GM19023 (cell line): ENCODE data around the gene COMMD6.

Source experiments
- ATAC-seq: cut with Tn5 transposase; IDR thresholded peaks from one replicate; pipeline ENCODE4 v1.9.1; 2021; ENCODE audit warnings: mild to moderate bottlenecking, moderate library complexity; ENCODE audit not compliant: unreplicated experiment

The COMMD6 gene

DNA sequence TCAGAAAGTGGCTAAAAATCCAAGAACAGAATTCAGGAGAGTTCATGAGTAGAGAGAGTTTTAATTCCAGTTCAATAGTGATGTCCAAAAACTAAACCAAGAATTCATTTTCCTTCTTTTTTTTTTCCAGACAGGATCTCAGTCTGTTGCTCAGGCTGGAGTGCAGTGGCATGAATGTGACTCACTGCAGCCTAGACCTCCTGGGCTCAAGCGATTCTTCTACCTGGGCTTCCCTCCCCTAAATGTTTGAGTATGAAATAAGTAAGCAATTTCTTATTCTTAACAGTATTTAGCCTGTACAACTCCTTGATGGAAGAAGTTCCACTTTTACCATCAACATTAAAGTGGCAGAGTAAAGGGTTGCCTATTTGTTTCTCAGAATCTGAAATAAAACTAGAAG lies 3.8 kb downstream of the COMMD6 start:
- ATAC-seq, result no peak

DNA sequence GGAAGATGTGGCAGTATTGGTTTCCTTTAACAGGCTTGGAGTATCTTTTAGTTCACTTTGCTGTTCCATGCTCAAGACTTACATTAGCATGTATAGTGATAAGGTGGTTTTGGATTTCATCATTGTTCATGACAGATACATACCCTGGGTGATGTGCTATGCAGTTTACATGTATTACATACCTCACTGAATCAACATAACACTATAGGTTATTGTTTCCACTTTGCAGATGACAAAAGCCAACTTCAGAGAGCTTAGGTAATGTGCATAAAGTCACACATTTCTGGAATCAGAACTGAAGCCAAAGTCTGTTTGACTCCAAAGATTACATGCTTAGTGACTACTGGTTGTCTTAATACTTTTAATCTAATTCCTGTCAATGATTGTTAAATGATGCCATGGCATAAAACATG lies 7.1 kb downstream of the COMMD6 start:
- no peak for ATAC-seq

DNA sequence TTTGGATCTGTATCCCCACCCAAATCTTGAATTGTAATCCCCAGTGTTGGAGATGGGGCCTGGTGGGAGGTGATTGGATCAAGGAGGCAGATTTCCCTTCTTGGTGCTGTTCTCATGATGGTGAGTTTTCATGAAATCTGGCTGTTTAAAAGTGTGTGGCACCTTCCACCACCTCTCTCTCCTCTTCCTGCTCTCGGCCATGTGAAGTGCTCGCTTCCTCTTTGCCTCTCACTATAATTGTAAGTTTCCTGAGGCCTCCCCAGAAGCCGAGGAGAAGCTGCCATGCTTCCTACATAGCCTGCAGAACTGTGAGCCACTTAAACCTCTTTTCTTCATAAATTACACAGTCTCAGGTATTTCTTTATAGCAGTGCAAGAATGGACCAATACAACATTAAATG lies 15.7 kb downstream of the COMMD6 start:
- no peak for ATAC-seq

DNA sequence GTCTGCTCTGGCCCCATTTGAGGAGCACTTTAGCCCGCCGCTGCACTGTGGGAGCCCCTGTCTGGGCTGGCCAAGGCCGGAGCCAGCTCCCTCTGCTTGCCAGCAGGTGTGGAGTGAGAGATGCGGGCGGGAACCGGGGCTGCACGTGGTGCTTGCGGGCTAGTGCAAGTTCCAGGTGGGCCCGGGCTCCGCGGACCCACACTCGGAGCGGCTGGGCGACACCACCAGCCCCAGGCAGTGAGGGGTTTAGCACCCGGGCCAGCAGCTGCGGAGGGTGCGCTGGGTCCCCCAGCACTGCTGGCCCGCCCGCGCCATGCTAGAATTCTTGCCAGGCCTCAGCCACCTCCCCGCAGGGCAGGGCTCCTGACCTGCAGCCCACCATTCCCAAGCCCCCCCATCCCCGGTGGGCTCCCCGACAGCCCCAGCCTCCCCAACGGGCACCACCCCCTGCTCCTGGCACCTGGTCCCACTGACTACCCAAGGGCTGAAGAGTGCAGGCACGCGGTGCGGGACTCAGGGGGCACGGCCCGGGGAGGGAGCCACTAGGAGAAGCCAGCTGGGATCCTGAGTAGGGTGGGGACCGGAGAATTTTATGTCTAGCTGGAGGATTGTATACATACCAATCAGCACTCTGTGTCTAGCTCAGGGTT lies 19.1 kb downstream of the COMMD6 start:
- ATAC-seq, result no peak

DNA sequence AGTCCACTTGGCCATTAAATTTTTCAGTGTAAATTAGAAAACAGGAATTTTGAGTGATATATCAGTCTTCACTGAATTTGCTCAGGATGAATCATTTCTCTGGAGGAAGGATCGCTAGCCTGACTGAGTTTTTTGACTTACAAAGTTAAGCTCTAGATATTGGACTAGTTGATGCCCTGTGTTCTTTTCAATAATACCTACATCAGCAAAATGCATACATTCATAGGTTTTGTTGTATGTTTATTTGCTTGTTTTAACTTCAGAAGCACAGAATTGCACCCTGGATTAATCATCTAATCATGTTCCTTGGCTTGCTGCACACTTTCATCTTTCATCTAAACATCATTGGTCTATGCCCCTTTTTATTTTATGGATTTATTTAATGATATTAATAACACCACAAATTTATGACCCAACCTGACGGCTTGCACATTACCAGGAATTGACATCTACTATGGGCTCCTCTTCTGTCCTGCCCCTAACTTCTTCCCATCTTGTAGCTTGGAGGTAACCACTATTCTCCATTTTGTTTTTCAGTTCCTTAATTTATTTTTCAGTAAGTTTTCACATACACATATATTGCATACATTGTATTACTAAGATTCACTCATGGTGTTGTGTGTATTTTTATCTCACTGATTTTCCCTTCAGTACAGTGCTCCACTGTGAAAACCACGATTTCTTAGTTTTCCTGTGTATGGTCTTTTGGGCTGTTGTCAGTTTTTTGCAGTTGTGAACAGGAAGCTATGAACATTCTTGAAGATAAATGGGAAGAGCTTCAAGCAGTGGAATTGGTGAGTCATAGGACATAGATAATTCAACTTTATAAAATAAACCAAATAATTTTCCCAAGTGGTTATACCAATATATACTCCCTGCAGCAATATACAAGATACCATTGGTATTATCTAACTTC lies 23.3 kb downstream of the COMMD6 start:
- no peak for ATAC-seq

DNA sequence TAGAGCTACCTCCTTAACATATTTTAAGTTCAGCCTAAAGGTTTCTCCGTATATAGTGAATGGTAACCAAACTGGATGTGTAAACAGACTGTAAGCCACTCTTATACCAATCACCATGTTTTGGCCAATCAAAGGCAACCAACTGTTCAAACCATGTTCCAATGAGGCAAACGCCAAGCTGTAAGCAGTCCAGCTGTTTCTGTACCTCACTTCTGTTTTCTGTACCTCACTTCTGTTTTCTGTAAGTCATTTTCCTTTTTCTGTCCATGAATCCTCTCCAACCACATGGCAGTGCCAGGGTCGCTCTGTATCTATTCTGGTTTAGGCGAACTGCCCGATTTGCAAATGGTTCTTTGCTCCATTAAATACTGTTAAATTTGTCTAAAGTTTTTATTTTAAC lies 24.4 kb downstream of the COMMD6 start:
- no peak for ATAC-seq

DNA sequence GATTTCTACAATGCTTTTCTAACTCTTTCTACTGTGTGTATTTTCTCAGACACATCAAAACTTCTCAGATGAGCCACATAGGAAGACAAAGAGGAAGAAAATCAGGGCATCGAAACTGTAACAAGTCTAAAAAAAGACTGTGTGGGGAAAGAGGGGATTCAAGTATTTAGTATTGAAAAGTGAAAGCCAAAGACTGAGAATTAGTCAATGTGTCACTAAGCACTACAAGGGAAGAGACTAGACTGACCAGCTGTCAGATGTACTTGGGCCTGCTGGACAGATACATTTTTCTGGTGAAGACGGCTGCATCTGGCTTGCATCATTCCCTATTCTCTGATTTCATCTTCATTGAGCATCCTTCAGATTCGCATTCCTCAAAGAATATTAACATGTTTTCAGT lies 25.4 kb downstream of the COMMD6 start:
- peak; percentile 86 for ATAC-seq

DNA sequence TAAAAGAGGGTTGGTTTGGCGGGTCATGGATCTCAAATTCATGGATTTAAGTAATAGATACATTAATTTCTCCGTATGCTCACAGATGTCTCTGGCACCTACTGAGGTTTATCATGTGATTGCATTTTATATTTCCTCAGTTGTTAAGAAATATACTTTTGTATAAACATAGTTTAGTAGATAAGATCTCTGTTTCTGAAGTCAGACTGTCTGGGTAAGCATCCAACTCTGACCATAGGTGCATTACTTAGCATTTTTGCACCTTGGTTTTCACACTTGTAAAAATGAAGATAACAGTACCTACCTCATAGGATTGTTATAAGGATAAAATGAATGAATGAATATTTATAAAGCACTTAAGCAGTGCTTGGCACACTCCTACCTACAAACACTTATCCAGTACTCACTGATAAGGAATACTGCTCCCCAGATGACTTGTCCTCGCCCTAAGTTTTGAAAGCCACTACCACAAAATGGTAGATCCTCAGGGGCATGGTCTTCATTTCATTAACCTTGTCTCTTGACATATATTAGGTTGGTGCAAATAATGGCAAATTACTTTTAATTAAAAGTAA lies 26.5 kb downstream of the COMMD6 start:
- ATAC-seq, result no peak

DNA sequence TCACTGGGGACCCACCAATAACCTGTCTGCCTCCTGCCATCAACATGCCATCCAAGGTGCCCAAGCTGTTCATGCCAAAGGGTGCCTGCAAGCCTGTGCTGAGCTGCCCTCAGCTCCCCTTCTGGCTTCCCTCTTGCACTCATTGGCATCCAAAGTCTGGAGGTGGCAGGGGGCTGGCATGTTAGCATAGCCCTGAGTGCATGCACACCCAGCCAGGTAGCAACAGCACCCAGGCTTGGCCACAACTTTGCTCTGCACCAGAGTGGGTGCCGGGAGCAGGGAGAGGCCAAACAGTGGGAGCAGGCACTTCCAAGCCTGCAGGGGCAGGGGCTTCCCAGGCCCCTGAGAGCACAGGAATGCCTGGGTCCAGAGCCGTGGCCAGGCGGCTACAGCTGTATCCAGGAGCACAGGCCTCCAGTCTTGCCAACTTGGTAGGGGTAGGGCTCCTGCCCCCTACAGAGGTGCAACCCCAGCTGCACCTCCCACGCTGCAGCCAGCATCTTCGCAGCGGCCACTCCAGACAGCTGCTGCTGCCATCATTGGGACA lies 29.6 kb downstream of the COMMD6 start:
- no peak for ATAC-seq

DNA sequence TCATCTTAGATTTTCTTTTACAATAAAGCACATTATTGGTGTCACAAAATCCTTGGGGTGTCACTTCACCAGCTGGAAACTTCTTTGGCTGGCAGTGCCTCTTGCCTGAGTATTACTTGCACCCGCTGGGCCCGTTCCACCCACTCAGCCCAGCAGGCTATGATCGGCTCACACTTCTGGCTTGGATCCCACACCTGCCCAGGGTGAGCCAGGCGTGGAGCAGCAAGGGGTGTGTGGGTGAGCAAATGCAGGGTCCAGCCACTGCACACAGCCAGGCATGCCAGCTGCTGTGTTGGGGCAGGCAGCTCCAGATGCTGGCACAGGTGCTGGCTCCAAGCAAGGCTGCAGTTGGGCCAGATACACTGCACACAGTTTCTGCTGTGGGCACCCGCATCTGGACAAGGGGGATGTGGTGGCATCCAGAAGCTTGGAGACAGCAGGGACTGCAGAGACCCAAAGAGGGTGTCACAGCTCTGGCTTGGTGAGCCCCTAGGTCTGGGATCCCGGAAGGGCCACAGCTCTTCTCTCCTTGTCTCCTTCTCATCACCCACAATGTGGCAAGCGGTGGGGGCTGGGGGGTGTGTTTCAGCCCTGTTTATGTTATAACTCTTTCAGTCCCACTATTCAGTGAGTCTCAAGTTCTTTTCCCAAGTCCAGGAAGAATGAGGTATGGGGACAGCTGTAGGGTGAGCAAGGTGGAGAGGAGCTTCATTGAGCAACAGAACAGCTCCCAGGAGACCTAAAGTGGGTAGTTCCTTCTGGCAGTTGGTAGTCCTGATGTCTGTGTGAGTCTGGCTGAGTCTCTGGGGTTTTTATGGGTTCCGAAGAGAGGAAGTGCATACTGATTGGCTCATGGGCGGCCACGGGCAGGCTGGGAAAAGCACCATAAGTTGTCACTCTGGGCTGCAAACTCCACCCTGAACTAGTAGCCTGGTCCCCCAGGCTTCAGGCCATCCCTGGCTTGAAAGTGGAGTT lies 30.3 kb downstream of the COMMD6 start:
- no peak for ATAC-seq

DNA sequence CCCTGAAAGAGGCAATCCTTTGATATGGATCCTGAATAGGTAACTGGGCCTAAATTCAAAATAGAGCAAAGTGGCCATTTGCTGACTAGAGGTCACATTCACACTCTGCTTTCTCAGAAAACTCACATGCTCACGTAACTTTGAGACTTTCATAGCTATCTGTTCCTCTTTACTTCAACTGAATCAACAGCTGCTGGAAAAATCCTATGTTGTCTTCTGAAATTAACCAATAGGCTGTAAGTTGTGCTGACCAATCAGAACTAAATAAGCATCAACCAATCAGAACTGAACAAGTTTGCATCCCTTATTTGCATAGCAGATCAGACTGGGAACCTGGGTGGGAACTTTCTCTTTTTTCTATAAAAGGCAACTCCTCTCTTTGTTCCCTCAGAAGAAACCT lies 31.6 kb downstream of the COMMD6 start:
- ATAC-seq, result no peak

DNA sequence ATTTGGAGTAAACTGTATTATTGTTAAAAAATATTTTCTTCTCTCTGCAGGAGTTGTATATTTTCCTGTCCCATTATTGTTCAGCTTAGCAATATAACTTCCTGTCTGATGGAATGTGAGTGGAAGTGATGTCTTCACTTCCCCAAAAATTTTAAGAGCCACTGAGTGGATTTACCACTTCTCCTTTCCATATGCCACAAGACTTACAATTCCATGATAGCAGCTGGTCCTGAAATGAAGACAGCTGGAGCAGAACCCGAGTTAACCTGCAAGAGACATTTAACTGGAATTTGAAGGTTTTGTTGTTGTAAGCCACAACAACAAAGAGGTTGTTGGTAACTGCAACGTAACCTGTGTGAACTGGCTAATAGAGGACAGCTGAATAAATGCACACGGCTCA lies 32.3 kb downstream of the COMMD6 start:
- no peak for ATAC-seq

DNA sequence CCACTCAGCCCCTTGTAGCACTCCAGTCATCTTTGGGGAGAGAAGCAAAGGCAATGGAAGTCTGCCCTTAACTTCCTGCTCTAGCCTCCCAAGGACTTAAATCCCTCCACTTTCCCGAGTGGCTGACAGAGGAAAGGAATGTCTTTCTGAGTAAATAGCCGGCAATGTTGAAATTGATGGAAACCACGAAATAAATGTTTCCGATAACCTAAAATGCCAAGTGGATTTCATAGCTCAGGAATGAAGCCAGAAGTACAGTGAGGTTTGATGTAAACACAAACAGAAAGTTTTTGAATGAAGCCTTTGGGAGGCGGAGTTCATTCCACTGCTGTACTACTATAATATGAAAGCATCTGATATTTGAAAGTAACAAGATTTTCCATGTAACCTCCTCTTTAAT lies 41.7 kb downstream of the COMMD6 start:
- ATAC-seq, result no peak

DNA sequence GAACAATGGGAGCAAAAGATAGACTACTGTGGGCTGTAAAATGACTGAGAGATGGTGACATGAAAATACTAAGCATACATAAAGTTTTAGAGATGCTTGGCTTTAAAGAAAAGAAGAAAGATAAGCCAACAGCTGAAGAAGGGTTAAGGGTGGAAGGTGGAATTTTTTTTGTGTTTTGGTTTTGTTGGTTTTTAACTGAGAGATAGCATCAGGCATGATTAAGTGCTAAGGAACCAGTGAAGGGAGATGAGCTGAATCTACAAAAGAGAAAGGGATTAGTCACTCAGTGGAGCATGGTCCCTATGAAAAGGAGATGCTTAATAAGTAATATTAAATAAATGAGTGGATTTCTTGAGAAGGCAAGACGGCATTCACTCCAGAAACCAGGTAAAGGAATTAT lies 43.1 kb downstream of the COMMD6 start:
- ATAC-seq, result no peak

DNA sequence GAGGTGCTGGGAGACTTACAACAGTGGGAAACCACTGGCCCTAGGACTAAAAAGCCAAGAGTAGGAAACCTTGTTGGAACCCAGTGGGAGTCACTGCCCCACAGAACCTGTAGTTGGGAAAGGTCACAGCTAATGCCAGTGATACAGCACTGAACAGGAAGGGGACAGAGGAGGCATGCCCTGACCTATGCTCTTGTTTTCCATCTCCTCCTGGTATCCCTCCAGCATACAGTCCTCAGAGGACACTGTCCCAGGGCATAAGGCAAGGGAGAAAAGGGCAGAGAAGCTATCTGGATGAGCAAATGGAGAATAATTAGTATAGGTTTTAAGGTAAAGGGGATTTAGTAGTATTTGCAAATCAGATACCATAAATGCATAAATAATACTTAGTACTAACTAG lies 44.5 kb downstream of the COMMD6 start:
- no peak for ATAC-seq

DNA sequence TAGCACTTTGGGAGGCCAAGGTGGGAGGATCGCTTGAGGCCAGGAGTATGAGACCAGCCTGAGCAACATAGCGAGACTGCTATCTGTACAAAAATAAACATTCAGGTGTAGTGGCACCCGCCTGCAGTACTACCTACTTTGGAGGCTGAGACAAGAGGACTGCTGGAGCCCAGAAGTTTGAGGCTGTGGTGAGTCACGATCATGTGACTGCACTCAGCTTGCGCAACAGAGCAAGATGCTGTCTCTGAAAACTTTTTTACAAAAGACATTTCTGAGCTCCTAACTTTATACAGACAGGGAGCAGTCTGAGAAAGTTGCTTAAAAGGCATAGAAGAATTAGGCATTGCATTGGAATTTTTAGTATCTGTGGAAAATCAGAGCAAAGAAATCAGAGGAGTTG lies 45.3 kb downstream of the COMMD6 start:
- ATAC-seq, result no peak

DNA sequence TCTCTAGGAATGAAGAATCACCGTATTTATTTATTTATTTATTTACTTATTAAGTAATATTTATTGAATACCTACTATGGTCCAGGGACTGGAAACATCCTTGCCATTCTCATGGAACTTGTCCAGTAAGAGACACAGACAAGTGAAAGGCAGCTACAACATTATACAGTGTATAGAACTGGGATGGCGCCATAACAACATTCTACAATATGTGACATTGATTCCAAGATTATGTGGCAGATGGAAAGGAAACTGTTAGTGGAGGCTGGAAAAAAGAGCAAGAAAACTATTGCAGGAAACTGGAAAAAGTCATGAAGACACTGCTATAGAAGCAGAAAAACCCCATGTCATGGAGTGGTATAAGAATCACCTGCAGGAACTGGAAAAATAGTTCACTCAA lies 46.3 kb downstream of the COMMD6 start:
- ATAC-seq, result no peak

DNA sequence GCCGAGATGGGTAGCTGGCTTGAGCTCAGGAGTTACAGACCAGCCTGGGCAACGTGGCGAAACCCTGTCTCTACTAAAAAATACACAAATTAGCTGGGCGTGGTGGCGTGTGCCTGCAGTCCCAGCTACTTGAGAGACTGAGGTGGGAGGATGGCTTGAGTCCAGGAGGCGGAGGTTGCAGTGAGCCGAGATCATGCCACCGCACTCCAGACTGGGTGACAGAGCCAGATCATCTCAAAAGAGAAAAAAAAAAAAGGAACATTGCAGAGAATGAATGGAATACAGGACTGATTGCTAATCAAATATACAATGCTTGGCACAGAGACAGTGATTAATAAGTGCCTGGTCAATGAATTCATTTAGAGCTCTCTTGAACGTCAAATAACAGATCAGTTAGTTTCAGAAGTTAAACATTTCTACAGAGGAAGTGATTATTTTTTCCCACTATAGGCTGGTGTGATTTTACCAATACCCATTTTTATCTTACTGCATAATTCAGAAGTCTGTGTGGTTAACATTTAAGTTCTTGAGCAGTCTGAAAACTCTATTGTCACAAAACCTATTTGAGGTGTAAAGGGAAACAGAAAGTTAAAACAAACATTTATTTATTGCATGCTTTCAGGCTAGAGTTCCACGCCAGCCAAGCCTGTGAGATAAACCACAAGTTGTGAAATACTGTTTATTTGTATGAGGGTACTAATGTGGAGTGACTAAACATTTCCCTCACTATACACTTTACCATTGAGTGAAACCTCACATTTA lies 48.0 kb downstream of the COMMD6 start:
- peak; percentile 85 for ATAC-seq

DNA sequence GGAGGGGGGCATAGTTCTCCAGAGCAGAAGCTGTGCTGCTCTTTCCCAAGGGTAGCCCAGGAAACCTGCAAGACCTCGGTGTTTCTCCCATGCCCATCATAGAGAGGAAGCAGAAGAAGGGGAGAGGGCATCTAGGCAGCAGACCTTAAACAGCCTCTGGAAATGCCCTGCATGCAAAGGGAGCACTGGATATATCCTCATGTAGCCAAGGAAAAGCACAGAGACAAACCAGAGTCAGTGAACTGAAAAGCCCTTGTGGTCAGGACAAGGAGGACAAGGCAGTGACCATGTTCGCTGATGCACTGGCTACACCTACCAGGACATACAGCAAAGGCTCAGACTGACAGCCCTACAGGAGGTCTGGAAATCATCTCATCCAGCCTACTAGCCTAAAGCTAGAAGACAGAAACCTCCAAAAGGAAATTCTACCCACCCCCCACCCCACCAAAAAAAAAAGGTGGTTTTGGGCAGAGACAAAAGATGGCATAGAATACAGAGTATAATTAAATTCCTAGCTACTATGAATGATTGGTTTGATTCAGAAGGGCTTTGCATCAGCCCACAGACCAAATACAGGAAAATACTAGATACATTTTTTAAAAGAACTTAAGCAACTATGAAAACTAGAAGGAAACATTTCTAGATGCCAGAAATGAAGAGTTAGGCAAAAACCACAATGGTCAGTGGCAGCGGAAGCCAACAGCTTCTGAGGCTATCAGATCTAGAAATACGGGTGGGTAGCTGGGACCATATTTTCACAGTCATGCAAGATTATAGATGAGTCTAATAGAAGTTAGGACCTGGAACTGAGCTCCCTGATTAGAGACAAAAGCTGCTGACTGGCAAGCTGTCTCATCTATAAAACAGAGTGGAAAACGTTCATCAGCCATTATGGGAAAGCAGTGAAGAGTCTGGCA lies 51.2 kb downstream of the COMMD6 start:
- no peak for ATAC-seq
